Neural crest cell (in vitro differentiated cells): ENCODE data around the gene EPB41L4B. TPM values are rescaled to one million over a fixed set of nuclear protein-coding genes. Genes with fewer than 3 reads are reported as not detected.
"Not testable (repeated sequence)": the region's sequence is repeated elsewhere in the genome, so short reads cannot be mapped to it uniquely, and the experiment has no call there.

Experiments used
- DNase-seq: peaks from one replicate; pipeline ENCODE4 v3.0.0; 2021; ENCODE audit warnings: low read depth, mixed read lengths, low spot score
- H3K27ac Mint-ChIP-seq: one replicate; pipeline ENCODE4 v1.8.0; 2021; ENCODE audit warnings: mild to moderate bottlenecking, mixed read lengths; ENCODE audit not compliant: unreplicated experiment
- H3K27me3 Mint-ChIP-seq: 2 replicates; pipeline ENCODE4 v1.8.0; 2021; ENCODE audit warnings: low read depth, mild to moderate bottlenecking, mixed read lengths
- H3K36me3 Mint-ChIP-seq: 2 replicates; pipeline ENCODE4 v1.8.0; 2021; ENCODE audit warnings: low read depth, mild to moderate bottlenecking, mixed read lengths
- H3K4me1 Mint-ChIP-seq: 2 replicates; pipeline ENCODE4 v1.8.0; 2021; ENCODE audit warnings: mixed read lengths
- H3K4me3 Mint-ChIP-seq: one replicate; pipeline ENCODE4 v1.8.0; 2021; ENCODE audit warnings: mild to moderate bottlenecking, mixed read lengths
- H3K9me3 Mint-ChIP-seq: 2 replicates; pipeline ENCODE4 v1.8.0; 2021; ENCODE audit warnings: mixed read lengths
- CTCF ChIP-seq: fragments of 200-600 bp; sonication (generic); conservative IDR thresholded peaks from 2 replicates; pipeline ENCODE4 v1.5.0; 2021; ENCODE audit warnings: antibody characterized with exemption, mild to moderate bottlenecking
- total RNA-seq: library from RNA; stranded (reverse); gene quantifications from 2 replicates; pipeline ENCODE4 v1.2.1, GENCODE V29; 2021

EPB41L4B gene
- total RNA-seq, 1 donor from 2014 or later: 1.4 TPM

GRCh38 chr9:109286981-109287380, 33.9 kb downstream of the EPB41L4B start:
- no peak overlapping the region for H3K27ac Mint-ChIP-seq
- no peaks in the 10 kb centered on the region for H3K27me3 Mint-ChIP-seq
- no peak overlapping the region for H3K4me3 Mint-ChIP-seq
- peaks cover 3% of the 10 kb centered on the region for H3K36me3 Mint-ChIP-seq
- H3K9me3 Mint-ChIP-seq: peaks cover 6% of the 10 kb centered on the region
- no peak for DNase-seq
- no peaks in the 10 kb centered on the region for H3K4me1 Mint-ChIP-seq
- no peak for TF ChIP-seq CTCF

GRCh38 chr9:109286571-109286977, 34.3 kb downstream of the EPB41L4B start:
- no peaks in the 10 kb centered on the region for H3K27me3 Mint-ChIP-seq
- no peak overlapping the region for H3K27ac Mint-ChIP-seq
- TF ChIP-seq CTCF: no peak
- peaks cover 3% of the 10 kb centered on the region for H3K36me3 Mint-ChIP-seq
- H3K4me3 Mint-ChIP-seq: no peak overlapping the region
- no peaks in the 10 kb centered on the region for H3K4me1 Mint-ChIP-seq
- no peak for DNase-seq
- peaks cover 8% of the 10 kb centered on the region for H3K9me3 Mint-ChIP-seq

DNA sequence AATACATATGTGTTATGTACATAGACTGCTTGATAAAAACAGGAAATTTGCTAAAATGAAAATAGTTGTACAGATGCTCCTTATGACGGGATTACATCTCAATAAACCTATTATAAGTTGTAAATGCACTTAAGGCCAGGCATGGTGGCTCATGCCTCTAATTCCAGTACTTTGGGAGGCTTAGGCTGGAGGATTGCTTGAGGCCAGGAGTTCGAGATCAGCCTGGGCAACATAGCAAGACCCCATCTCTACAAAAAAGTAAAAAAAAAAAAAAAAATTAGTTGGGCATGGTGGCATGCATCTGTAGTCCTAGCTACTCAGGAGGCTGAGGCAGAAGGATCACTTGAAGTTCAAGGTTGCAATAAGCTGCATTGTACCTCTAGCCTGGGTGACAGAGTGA, 37.2 kb downstream of the EPB41L4B start:
- not testable (repeated sequence) for H3K4me1 Mint-ChIP-seq, H3K9me3 Mint-ChIP-seq

DNA sequence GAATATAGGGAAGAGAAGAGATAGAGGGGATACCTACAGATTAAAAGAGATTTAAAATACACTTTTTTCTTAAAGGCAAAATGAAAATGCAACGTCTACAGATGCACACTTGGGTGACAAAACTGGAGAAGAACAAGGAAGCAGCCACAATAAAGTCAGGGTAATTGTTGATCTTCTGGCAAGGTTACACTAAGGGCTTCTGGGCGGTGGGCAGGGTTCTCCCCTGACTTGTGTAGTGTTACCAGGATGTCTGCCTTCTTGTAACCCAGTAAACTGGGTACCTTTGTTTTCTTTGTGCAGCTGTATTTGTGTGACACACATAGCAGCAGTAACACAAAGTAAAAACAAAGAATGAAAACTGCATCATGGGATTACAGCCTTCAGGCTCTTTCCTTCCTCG, 37.8 kb downstream of the EPB41L4B start:
- H3K4me1 Mint-ChIP-seq: no peaks in the 10 kb centered on the region
- H3K27me3 Mint-ChIP-seq: no peaks in the 10 kb centered on the region
- peaks cover 3% of the 10 kb centered on the region for H3K36me3 Mint-ChIP-seq
- no peak overlapping the region for H3K4me3 Mint-ChIP-seq
- no peak for DNase-seq
- no peak overlapping the region for H3K27ac Mint-ChIP-seq
- TF ChIP-seq CTCF: no peak
- peaks cover 8% of the 10 kb centered on the region for H3K9me3 Mint-ChIP-seq

More for the DNA sequence above, 37.2 kb downstream of the EPB41L4B start:
- not testable (repeated sequence) for DNase-seq, H3K36me3 Mint-ChIP-seq, H3K27ac Mint-ChIP-seq, H3K27me3 Mint-ChIP-seq, H3K4me3 Mint-ChIP-seq

DNA sequence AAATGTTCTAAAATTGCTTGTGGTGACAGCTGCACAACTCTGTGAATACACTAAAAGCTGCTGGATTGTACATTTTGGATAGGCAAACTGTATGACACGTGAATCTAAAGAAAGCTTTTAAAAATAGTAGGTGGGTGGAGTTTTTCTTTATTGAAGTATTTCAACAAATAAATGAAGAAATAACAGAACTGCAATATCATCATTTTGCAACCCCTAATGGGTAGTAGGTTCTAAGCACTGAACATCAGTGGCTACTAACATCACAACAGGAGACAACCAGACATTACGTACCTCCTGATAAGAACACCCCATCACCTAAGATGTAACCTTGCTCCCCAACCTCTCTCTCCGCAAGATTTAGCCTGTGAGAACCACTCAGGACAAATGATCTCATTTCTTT, 38.6 kb downstream of the EPB41L4B start:
- no peak for DNase-seq
- Mint-ChIP-seq H3K4me3 (no peak overlapping the region), H3K36me3 (peaks cover 3% of the 10 kb centered on the region), H3K4me1 (no peaks in the 10 kb centered on the region), H3K9me3 (peaks cover 8% of the 10 kb centered on the region), H3K27me3 (no peaks in the 10 kb centered on the region), H3K27ac (no peak overlapping the region)
- TF ChIP-seq CTCF: no peak

- Mint-ChIP-seq H3K9me3 (peaks cover 8% of the 10 kb centered on the region), H3K27me3 (no peaks in the 10 kb centered on the region), H3K36me3 (peaks cover 3% of the 10 kb centered on the region), H3K4me1 (no peaks in the 10 kb centered on the region), H3K27ac (no peak overlapping the region), H3K4me3 (no peak overlapping the region)
- no peak for DNase-seq
- no peak for TF ChIP-seq CTCF
Measured at GRCh38 chr9:109281518-109281917, 39.3 kb downstream of the EPB41L4B start.
